Measurements from ENCODE around the gene ABHD8. TPM values are rescaled to one million over a fixed set of nuclear protein-coding genes. Genes with fewer than 3 reads are reported as not detected.

ABHD8 gene
- total and polyA plus RNA-seq, 2 of the 13 experiments (the other 11 are each of a cell fraction or from before 2014, with no cell fraction given): 6.3 to 7.2 TPM

- TF ChIP-seq ZNF883 (CRISPR knock-in tag; IDR thresholded peaks at IDR 0.05; ENCODE audit: not compliant biosample characterization) (no peak), ZNF746 (CRISPR knock-in tag; IDR thresholded peaks at IDR 0.05) (no peak; the same call in 1 of the 2 replicates), SRY (CRISPR knock-in tag; IDR thresholded peaks at IDR 0.05) (no peak), NR2C2 (CRISPR knock-in tag; IDR thresholded peaks at IDR 0.05; ENCODE audit: borderline replicate concordance) (peak; percentile 79), ZMAT3 (CRISPR knock-in tag; conservative IDR thresholded peaks at IDR 0.05) (no peak), KDM4B (CRISPR knock-in tag; IDR thresholded peaks at IDR 0.05) (0 out of 2 replicates have a peak, but pooled peaks have one; percentile 58), ZNF136 (CRISPR knock-in tag; IDR thresholded peaks at IDR 0.05; ENCODE audit: low read depth) (0 out of 2 replicates have a peak, but pooled peaks have one; percentile 22), EEA1 (CRISPR knock-in tag; IDR thresholded peaks at IDR 0.05; ENCODE audit: borderline replicate concordance) (no peak), FOXO4 (CRISPR knock-in tag; conservative IDR thresholded peaks at IDR 0.05) (no peak), FOXK1 (CRISPR knock-in tag; IDR thresholded peaks at IDR 0.05; ENCODE audit: borderline replicate concordance, low read depth) (peak; percentile 77; the same call in 1 of the 2 replicates), GATAD2A (CRISPR knock-in tag; IDR thresholded peaks at IDR 0.05) (peak; percentile 78), CCAR2 (optimal IDR thresholded peaks at IDR 0.05; ENCODE audit: low read depth, low read length) (no peak), ZNF530 (CRISPR knock-in tag; IDR thresholded peaks at IDR 0.05; ENCODE audit: low read depth) (no peak), GMEB2 (CRISPR knock-in tag; IDR thresholded peaks at IDR 0.05; ENCODE audit: low read depth) (no peak), ZNF275 (CRISPR knock-in tag; IDR thresholded peaks at IDR 0.05; ENCODE audit: borderline replicate concordance) (0 out of 2 replicates have a peak, but pooled peaks have one; percentile 72), MXD1 (CRISPR knock-in tag; IDR thresholded peaks at IDR 0.05) (peak; percentile 16; the same call in 1 of the 2 replicates), CENPX (CRISPR knock-in tag; IDR thresholded peaks at IDR 0.05) (no peak), ATF5 (CRISPR knock-in tag; IDR thresholded peaks at IDR 0.05; ENCODE audit: low read depth) (no peak), ZNF350 (CRISPR knock-in tag; IDR thresholded peaks at IDR 0.05; ENCODE audit: borderline replicate concordance, low read depth) (no peak), ZFP36L1 (CRISPR knock-in tag; IDR thresholded peaks at IDR 0.05) (no peak), SMARCC2 (IDR thresholded peaks at IDR 0.05) (no peak), ZGPAT (CRISPR knock-in tag; IDR thresholded peaks at IDR 0.05) (peak; percentile 83; the same call in 1 of the 2 replicates), KAT7 (CRISPR knock-in tag; IDR thresholded peaks at IDR 0.05; ENCODE audit: borderline replicate concordance) (no peak; the same call in 1 of the 2 replicates)
These were observed 59.2 kb downstream of the ABHD8 start (continued) for GRCh38 chr19:17243830-17244617.
